Stimulated activated CD8-positive, alpha-beta memory T cell treated with anti-CD3 and anti-CD28 coated beads, Interleukin-4, amount 100 ng/mL, for 48 hours (primary cell): Measurements from ENCODE around the gene ZNF586.
A peak's percentile ranks its signal among the peaks of the same experiment; 100 is the strongest.
"Not testable (repeated sequence)": the region's sequence is repeated elsewhere in the genome, so short reads cannot be mapped to it uniquely, and the experiment has no call there.

Experiments used
- DNase-seq: peaks from one replicate; pipeline ENCODE4 v3.0.0-alpha.2; 2020

Gene ZNF586

DNA sequence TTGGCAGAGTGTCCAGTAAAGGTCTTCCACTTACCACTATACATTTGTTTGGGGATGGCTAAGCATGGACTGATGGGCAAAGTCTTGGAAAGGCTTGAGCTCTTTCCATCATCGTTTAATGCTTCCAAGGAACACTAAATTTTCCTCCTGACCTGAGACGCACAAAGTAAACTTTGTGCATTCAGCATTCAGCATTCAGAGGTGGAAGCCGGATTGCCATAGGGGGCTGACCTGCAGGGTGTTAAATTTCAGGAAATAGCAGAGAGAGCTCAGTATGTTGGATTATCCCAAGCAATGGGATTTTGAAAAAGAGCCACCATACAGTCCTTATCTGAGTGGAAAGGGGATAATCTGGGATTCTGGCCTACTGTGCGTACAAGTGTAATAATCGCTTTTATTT, 31.2 kb downstream of the ZNF586 start:
- DNase-seq, result no peak

DNA sequence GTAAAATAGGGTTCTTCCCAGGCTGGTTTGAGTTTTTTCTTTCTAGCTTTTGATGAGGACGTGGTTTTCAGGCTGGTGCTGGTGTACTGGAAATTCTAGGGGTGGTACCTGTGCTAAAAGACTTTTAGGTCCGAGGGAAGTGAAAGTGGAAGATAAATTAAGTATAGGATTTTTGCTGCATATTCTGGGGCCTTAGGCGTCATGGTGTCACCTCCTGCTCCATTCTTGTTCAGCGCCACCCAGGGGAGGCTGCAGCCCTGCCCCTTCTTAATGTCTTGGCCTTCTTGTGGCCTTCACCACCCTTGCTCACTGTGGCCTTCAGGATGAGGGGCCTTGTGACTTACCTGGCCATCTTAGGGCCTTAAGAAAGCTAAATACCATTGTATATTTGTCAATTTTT, 32.8 kb downstream of the ZNF586 start:
- no peak for DNase-seq

DNA sequence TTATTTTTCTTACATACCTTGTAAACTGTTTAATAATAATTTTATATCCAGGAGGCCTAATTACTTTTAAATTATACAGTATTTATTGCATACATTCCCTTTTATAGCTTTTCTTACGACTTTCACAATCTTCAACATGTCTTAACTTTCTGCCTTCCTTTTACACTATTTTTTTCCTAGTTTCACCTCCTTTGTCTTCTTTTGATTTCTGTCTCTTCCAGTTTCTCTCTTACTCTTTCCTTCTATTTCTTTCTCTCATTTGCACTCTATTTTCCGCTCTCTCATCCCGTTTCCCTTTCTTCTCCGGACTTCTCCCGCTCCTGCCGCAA, 33.8 kb downstream of the ZNF586 start:
- no peak for DNase-seq

DNA sequence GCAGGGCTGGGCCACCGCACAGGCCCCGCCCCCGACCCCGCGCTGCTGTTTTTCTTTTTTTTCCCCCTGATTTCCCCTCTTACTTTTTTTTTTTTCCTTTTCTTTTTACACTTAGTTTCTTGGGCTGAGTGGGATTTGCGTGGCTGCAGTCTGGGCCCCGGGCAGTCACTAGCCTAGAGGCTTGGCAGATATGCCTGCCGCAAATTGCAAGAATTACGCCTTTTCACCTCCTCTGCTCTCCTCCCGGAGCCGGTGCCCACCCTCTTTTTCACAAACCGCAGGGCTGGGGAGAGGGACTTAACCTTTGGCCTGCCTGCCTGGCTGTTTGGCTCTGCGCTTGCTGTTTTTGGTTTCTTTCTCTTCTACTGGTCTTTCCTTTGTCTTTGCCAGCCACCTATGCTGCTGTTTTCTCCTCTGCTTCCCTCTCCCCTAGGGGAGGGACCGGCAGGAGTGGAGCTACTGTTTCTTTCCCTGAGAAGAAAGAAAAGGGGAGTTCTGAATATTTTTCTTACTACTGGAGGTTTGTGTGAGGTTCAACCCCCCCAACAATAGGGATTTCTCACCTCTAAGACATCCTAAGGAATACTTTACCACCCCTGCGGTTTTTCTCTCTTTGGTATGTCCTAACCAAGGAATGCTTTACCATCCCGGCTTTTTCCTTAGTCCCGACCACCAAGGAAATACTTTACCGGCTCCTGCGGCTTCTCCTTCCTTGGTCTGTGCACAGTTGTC, 34.3 kb downstream of the ZNF586 start:
- DNase-seq, result no peak

DNA sequence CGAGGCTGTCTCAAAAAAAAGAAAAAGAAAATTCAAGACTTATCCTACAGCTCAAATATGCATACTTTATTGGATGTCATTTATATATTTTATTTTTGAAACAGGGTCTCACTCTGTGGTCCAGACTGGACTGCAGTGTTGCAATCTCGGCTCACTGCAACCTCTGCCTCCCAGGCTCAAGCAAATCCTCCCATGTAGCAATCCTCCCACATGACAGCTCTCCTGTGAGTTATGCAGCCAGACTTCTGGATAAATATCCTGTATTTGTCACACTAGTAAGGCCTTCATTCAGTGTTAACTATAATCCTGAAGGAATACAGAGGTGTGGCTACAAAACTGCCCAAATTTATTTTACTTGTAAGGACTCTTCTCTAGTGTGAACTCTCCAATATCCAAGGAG, 38.1 kb downstream of the ZNF586 start:
- DNase-seq, result no peak

DNA sequence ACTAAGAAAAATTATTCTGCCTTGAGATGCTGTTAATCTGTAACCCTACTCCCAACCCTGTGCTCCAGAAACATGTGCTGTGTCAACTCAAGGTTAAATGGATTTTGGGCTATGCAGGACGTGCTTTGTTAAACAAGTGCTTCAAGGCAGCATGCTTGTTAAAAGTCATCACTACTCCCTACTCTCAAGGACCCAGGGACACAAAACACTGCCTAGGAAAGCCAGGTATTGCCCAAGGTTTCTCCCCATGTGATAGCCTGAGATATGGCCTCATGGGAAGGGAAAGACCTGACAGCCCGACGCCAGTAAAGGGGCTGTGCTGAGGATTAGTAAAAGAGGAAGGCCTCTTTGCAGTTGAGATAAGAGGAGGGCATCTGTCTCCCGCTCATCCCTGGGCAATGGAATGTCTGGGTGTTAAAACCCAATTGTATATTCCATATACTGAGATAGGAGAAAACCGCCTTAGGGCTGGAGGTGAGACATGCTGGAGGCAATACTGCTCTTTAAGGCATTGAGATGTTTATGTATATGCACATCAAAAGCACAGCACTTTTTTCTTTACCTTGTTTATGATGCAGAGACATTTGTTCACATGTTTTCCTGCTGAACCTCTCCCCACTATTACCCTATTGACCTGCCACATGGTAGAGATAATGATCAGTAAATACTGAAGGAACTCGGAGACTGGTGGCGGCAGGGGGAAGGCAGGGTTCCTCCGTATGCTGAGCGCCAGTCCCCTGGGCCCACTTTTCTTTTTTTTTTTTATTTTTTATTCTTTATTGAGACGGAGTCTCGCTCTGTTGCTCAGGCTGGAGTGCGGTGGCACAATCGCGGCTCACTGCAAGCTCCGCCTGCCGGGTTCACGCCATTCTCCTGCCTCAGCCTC, 41.2 kb downstream of the ZNF586 start:
- DNase-seq, result not testable (repeated sequence)

DNA sequence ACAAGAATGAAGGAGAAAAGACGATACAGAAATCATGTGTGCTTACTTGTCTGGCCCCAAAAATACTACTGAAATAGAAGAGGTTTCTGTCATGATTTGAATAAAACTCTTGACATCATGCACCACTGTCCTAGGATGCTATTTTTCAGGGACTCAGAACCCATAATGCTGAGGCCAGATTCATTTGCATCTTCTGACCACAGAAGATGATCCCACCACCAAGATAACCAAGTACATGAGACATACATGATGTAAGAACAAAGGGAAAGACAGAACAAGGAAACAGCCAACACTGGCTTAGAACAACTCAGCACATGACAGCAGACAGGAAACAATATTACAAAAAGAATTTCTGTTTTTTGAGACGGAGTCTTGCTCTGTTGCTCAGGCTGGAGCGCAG, 42.8 kb downstream of the ZNF586 start:
- DNase-seq, result no peak

DNA sequence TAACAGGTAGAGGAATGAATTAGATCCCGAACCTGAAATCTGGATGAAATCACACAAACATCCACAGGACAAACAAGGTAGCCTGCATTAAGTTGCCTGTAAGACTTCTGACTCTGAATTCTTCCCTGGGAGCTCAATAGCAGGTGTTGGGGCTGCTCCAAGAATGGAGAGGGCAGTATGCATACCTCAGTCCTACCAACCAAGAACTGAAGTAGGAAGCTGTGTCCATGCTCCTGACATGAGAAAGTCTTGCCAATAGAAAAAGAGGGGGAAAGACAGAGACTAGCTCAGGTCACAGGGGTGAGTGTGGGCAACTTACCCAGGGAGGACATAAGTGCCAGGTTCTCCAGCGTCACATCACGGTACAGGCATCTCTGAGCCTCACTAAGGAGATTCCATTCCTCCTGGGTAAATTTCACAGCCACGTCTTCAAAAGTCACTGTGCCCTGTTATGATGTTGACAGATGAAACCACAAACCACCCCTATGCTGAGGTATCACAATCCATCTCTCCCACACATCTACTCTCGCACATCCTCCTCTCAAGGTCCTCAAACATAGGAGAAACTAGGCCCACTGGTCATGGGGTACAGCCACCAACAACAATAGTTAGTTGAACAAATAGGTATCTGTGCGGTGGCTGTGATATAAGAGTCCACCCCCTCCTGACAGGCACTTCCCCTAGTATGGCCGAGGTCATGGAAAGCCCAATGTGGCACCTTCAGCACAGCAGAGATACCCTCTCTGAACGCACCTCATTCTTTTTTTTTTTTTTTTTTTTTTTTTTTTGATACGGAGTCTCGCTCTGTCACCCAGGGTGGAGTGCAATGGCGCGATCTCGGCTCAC, 43.7 kb downstream of the ZNF586 start:
- not testable (repeated sequence) for DNase-seq

DNA sequence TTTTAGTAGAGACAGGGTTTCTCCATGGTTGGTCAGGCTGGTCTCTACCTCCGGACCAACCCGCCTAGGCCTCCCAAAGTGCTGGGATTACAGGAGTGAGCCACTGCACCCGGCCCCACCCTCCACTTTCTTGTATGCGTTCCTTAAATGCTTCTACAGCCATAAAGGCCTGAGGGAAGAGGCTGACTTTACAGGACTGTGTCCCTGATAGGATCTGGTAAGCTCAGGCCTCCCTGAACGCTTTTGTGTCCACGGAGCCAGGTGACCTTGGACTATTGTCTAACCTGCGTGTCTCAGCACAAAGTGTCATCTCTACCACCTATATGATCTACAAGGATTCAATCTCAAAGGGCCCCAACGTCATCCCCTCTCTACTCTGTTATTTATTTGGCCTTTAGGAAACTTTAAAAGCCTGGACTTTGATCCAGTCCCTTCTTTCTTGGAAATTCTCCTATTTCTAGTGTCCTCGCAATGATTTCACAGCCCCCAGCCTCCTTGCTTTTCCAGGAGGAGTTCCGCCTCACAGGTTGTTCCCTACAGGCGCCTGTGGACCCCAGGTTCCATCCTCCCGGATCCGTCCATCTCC, 44.5 kb downstream of the ZNF586 start:
- DNase-seq, result no peak

DNA sequence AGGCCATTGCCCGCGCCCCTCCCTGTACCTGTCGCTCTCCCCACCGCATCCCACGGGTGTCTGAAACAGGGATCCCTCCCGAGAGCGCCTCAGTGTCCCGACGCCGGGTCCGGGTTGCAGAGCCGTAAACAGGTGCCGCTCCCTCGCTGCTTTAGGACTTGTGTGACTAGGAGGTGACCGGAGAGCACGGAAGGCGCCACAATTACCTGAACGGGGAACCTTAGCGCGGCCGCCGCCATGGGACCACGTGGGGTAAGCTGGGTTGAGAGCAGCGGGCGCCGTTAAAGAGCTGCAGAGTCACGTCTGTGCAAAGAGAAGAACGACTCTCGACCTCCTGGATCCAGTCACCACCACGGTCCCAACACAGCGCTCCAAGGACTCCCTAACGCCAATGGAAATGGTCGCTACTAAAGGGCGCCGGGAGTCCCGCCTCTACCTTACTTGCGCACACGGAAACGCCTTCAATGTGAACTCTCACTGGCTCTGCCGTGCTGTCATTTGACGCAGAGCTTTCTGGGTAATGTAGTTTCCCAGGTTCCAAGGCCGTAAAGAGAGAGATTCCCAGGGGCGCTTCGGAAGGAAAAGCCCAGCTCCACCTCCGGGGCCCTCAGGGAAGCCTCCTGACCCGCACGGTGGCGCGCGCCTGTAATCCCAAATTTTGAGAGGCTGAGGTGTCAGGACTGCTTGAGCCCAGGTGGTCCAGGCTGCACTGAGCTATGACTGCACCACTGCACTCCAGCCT, 45.2 kb downstream of the ZNF586 start, which contains the start of gene ZNF552:
Gene ZNF552, minus strand, starts transcription at position 409 of the 742 bp plus-strand sequence. Its CDS starts 170 bp downstream, at position 239.
- DNase-seq, result peak; percentile 77

DNA sequence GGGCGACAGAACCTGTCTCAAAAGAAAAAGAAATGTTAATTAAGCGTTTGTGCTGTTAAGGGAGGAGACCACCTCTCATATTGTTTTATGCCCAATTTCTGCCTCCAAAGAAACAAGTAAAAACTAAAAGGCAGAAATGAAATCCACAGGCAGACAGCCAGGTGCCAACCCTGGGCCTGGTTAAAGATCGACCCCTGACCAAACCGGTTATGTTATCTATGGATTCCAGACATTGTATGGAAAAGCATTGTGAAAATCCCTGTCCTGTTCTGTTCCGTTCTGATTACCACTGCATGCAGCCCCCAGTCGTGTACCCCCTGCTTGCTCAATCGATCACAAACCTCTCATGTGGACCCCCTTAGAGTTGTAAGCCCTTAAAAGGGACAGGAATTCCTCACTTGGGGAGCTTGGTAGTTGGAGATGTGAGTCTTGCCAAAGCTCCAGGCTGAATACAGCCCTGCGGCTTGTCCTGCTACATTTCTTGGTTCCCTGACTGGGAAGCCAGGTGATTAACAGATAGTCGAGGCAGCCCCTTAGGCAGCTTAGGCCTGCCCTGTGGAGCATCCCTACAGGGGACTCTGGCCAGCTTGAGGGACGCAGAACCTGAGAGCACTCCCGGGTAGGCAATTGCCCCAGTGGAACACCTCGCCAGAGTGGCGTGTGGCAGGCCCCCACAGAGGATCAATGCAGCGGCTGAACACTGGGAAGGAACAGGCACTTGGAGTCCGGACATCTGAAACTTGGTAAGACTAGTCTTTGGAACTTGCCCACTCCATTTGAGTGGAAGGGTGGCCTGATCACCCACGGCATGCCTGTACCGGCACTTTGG, 46.0 kb downstream of the ZNF586 start:
- DNase-seq, result no peak

DNA sequence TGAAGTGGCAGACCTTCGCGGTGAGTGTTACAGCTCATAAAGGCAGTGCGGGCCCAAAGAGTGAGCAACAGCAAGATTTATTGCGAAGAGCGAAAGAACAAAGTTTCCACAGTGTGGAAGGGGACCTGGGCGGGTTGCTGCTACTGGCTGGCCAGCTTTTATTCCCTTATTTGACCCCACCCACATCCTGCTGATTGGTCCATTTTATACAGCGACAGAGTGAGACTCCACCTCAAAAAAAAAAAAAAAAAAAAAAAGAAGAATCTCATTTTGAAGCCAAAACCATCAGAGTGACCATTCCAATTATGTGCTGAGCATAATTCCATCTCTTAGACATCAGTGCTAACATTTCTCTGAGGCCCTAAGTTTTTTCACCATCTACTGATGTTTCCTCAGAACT, 47.2 kb downstream of the ZNF586 start:
- DNase-seq, result no peak

DNA sequence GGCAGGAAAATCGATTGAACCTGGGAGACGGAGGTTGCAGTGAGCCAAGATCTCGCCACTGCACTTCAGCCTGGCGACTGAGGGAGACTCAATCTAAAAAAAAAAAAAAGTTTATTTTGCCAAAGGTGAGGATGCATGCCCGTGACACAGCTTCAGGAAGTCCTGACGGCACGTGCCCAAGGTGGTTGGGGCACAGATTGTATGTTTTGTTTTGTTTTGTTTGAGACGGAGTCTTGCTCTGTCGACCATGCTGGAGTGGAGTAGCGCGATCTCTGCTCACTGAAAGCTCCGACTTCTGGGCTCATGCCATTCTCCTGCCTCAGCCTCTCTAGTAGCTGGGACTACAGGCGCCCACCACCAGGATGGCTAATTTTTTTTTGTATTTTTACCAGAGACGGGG, 48.5 kb downstream of the ZNF586 start:
- no peak for DNase-seq

DNA sequence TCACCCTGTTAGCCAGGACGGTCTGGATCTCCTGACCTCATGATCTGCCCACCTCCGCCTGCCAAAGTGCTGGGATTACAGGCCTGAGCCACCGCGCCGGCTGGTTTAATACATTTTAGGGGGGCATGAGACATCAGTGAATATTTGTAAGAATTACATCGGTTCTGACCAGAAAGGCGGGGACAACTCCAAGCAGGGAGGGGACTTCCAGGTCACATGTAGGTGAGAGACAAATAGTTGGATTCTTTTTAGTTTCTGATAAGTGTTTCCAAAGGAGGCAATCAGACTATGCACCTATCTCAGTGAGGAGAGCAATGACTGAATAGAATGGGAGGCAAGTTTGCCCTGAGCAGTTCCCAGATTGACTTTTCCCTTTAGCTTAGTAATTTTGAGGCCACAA, 48.9 kb downstream of the ZNF586 start:
- DNase-seq, result no peak

DNA sequence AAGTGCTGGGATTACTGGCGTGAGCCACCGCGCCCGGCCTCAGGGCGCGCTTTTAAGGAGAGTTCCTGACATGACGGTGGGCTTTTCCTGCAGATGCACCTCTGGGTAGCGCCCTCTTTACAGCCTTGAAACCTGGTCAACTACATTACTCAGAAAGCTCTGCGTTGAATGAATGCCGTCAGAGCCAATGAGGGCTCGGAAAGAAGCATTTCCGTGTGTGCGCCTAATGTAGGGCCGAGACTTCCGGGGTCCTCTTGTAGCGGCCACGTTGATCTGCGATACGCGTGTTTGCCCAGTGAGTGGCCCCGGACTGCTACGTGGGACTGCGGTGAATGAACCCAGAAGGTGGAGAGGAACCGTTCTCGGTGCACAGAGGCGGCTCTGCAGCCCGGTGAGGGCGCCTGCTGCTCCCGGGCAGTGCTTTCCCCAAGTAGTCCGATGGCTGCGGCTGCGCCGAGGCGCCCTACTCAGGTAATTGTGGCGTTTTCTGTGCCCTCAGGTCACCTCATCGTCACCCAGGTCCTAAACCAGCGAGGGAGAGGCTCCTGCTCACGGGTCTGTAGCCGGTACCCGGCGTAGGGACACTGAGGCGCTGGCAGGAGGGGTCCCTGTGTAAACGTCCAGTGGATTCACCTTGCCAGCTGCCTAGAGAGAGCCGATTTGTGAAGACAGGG, 50.1 kb downstream of the ZNF586 start:
- DNase-seq, result peak; percentile 82

DNA sequence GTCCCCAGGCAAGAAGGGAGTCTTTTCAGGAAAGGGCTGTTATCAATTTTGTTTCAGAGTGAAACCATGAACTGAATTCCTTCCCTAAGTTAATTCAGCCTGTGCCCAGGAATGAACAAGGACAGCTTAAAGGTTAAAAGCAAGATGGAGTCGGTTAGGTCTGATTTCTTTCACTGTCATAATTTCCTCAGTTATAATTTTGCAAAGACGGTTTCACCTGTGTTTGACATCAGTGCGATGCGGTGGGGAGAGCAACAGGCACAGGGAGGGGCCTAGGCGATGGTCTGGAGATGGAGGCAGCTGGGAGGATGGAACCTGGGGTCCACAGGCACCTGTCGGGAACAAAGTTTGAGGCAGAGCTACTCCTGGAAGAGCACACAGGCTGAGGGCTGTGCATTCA, 51.1 kb downstream of the ZNF586 start:
- no peak for DNase-seq

DNA sequence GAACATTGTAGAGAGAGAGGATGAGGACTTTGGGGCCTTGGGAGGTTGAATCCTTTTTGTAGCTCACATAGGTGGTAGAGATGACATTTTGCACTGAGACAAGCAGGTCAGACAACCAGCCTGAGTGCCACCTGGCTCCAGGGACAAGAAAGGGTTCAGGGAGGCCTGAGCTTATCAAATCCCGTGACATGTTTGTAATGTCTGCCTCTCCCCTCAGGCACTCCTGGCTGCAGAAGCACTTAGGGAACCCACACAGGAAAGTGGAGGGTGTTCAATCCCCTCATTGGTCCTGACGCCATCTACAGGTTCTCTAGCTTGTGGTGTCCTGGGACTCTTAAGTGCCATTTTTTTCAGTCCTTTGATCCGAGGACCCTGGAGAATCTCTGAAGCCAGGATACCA, 51.6 kb downstream of the ZNF586 start:
- not testable (repeated sequence) for DNase-seq

DNA sequence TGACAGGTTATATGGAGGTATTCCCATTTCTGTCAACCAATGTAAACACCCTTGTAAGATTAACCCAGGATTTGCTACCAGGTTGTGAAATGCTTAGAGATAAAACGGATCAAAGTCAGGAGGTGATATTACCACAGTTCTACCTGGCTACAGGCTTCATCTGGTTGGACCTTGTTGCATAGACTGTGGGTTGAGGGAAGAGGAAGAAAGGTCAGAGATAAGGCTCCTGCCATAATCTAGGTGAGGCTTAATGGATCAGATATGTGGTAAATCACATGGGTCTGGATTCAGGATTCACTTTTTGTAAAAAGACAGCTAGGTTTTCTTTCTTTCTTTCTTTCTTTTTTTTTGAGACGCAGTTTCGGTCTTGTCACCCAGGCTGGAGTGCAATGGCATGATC, 52.0 kb downstream of the ZNF586 start:
- not testable (repeated sequence) for DNase-seq

DNA sequence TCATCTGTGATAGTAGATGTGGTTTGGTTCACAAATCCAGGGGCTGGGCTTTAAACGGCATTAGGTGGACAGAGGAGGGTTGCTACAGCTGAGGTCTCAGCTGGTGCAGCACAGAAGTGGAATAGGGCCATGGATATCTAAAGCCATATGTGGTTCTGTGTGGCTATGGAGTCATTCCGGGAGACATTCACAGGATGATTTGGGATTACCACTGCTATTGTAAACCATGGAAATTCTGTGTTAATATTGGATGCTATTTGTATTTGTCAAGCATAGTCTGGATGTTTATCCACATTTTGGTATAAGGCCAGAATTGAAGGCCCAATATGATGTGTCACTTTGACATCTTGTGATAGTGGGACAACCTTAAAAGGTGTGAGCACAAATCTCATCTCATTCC, 53.7 kb downstream of the ZNF586 start:
- not testable (repeated sequence) for DNase-seq

DNA sequence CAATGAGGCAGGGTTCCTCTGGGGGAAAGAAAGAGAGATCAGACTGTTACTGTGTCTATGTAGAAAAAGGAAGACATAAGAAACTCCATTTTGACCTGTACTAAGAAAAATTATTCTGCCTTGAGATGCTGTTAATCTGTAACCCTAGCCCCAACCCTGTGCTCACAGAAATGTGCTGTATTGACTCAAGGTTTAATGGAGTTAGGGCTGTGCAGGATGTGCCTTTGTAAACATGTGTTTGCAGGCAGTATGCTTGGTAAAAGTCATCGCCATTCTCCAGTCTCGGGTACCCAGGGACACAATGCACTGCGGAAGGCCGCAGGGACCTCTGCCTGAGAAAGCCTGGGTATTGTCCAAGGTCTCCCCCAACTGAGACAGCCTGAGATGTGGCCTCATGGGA, 54.1 kb downstream of the ZNF586 start:
- not testable (repeated sequence) for DNase-seq

DNA sequence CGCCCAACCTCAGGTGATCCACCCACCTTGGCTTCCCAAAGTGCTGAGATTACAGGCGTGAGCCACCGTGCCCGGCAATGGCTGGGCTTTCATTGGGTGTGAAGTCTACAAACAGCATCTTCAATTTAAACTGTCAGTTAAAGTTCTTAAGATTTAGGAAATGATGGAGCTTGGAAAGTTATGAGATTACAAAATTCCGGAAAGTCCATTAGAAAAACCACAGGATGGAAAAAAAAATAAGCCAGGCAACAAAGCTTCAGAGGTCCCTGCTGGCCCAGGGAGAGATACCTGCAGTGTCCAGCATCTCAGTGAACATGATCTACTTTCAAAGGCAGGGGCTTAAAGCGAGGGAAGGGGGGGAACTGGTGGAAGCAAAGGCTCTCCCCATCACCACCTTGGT, 56.0 kb downstream of the ZNF586 start:
- DNase-seq, result no peak
